NCI-H2196 treated with DMSO at 0.1 percent for 48 hours (cell line): ENCODE data around the gene SEC14L1.
A peak's percentile ranks its signal among the peaks of the same experiment; 100 is the strongest.
"Not testable (repeated sequence)": the region's sequence is repeated elsewhere in the genome, so short reads cannot be mapped to it uniquely, and the experiment has no call there.

Experiments used
- DNase-seq: peaks from one replicate; lab custom pipeline; 2025; ENCODE audit not compliant: unreplicated experiment; lab: John Stamatoyannopoulos, UW

SEC14L1 gene

DNA sequence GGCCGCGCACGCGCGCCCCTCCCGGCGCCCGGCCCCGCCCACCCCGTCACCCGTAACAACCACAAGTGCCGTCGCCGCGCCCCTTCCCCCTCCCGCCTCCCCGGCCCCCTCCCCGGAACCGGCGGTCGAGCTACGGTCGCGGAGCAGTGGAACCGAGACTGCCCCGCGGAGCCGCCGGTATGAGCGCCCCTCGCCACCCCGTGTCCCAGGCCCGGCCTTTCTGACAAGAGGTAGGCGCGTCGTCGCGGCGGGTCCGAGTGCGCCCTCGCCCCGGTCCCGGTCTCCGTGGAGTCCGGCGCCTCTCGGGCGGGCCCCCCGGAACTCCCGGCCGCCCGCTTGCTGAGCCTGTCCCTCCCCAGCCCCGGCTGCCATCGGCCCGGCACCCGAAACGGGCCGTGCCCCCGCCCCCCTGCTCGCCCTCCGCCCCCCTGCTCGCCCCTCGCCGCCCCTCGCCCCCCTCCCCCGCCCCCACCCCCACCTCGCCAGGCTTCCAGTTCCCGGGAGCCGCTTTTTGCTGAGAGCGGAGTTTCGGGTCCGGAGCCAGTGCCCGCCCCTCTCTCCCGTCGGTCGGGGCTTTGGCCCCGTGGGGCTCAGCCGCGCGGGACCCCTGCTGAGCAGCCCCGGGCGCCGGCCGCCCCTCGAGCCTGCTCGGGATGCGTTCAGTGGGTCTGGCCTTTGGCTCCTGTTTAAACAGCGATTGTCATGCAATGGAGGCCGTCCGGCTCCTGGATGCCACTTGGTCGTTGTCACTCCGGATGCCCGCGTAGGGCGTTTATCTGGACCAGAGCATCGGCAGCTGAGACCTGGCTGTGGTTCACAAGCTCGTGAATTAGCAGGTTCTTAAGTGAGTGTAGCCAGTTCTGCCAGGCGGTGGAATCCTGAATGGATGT, at the start of gene SEC14L1:
Gene SEC14L1, plus strand, starts transcription at position 92 of the 890 bp plus-strand sequence. CDS start 2,628 bp downstream, outside the sequence.
- DNase-seq, result no peak

DNA sequence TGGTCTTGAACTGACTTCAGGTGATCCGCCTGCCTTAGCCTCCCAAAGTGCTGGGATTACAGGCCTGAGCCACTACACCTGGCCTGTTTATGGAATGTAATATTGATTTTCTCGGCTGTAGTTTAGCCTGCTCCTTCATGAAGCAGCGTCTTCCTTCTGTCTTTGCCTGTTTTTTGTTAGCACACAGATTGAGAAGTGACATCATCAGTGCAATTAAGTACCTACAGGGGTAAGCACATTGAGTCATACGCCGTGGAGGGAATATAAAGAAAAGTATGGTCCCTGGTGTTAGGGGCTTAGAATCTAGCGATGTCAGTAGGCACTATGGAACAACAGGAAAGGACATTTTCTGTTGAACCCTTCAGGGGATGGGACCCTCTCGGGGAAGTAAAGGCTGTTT, 48.7 kb upstream of the SEC14L1 start:
- no peak for DNase-seq

DNA sequence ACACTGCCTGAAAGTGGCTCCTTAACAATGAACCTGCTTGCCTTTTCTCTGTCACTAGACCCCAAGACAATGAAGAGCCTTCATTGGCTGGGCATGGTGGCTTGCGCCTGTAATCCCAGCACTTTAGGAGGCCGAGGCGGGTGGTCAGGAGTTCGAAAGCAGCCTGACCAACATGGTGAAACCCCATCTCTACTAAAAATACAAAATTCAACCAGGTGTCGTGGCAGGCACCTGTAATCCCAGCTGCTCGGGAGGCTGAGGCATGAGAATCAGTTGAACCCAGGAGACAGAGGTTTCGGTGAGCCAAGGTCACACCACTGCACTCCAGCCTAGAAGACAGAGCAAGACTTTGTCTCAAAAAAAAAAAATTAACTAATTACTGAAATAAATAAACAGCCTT, 45.3 kb upstream of the SEC14L1 start:
- no peak for DNase-seq

DNA sequence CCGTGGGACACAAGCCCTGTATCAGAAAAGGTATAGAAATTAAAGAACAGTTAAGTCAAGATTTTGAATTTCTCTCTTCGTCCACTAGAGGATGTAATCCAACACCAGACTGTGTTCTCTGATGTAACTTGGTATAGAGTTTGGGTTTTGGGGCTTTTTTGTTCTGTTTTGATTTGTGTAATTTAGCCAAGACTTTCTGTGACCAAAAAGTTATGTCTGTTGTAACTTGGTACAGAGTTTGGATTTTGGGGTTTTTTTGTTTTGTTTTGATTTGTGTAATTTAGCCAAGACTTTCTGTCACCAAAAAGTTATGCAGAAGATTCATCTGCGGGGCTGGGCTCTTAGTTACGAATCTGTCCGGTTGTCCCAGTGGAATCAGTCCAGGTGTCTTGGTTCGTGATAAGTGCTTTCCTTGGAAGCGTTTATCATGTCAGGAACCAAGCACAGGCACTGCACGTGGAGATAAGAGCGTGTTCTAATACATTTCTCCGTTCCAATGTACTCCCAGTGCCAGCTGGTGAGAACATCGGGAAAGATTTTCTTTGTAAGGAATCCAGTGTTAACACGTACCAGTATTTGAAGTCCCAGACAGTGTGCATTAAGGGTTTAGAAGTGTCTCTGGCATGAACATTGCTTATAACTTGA, 44.1 kb upstream of the SEC14L1 start:
- peak; percentile 25 for DNase-seq

DNA sequence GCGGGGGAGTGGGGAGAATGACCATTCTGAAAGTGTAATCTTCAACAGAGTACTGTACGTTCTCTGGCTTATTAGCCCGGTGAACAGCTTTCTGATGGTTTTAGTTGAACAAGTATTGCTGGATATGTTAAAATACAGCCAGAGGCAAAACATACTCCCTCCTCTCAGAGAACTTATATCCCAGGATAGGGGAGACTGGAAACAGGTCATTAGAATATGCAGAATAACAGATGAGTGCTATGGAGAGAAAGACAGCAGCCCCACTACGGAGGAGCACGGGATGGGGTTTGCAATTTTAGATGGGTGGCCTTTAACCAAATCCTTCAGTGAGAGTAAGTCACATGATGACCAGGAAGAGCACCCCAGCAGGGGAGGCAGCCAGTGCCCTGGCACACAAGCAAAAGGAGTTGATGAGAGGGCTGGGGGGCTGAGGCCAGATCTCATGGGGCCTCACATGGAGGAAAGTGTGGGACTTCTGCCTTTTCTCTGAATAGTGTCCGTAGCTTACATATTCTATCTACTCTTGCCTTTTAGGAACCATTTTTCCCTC, 43.1 kb upstream of the SEC14L1 start:
- DNase-seq, result no peak

DNA sequence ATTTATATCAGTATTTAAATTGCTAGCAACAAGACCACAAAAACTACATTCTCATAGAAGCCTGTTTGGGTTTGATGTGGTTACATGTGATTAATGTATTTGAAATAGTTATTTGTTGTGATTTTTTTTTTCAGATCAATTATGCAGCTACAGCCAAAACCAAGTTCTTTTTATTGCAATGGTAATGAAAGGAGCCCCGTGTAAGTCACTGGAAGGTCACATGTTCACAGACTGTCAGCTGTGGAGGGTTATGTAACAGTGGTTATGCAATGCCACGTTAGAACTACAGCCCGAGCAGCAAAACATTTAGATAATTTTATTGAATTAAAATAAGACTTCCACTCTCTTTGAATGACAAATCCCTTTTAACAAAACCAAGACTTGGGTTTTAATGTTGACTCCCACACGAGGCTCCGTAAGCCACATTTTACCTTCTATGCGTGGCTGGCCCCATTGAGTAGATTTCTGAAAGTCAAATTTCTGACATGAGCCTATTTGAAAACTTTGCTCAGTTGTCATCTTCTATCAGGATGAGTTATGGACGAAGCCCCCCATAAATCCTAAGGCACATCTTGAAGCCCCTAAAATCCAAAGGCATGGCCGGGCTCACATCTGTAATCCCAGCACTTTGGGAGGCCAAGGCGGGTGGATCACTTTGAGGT, 41.8 kb upstream of the SEC14L1 start:
- DNase-seq, result no peak

DNA sequence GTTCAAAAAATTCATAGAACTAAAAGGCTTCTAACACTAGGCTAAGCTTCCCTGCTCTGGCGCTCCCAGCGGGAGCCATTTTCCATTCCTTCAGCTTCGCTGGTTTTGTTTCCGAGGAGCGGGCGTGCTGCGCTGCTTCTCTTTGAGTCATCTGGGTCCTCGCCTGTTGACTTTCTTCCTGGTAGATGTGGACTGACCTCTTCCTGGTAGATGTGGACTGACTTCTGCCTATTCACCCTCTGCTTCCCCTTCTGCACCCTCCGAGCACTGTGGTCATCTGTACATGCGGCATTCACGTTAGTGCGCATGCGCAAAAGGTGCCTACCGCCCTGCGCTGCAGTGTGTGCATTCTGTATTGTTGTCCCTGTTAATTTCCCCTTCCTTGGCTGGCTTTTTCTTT, 40.8 kb upstream of the SEC14L1 start:
- DNase-seq, result no peak

DNA sequence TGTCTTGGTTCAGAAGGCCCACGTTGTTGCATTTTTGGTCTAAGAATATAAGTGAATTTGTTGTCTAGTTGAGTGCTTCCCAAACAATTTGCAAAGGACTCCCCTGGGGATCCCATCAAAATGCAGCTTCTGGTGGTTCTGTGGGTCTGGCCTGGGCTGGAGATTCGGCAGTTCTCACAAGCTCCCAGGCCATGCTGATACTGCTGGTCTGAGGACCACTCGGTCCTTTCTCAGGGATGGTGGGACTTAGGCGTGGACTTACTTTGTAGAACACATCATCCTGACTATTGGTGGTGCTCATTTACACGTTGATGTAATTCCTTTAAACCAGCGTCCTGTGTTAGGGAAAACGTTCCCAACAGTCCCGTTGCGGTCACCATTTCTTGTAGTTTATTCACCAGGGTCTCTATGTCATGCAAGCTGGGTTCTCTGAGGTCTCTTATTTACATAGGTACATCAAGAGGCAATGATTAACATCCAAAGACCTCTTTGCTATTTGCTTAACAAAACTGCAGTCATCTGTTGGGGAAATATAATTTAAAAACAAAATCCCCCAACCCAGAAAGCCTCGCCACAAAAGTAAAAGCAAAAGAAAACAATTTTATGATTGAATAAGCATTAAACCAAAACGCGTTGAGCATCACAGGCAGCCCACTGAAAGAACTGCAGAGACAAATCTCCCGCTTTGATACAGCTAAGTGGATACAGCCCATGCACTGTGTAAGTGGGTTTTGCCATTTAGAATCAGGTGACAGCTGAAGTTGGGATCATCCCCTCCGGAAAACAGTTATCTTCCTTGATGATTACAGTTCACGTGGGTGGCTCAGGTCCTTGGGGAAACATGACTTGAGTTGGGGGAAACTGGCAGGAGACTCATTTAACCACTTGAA, 39.0 kb upstream of the SEC14L1 start:
- DNase-seq, result no peak

DNA sequence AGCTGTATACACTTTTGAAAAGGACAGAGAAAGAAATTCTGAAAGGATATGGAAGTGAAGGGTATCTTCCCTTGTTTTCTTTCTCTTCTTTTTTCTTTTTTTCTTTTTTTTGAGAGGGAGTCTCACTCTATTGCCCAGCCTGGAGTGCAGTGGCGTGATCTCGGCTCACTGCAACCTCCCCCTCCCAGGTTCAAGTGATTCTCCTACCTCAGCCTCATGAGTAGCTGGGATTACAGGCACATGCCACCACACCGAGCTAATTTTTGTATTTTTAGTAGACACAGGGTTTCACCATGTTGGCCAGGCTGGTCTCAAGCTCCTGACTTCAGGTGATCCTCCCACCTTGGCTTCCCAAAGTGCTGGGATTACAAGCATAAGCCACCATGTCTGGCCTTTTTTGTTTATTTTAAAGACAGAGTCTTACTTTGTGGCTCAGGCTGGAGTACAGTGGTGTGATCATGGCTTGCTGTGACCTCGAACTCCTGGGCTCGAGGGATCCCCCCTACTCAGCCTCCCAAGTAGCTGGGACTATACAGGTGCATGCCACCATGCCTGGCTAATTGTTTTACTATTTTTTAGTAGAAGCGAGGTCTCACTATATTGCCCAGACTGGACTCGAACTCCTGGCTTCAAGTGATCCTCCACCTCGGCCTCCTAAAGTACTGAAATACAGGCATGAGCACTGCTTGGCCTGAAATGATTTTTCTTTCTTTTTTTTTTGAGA, 38.2 kb upstream of the SEC14L1 start:
- not testable (repeated sequence) for DNase-seq

DNA sequence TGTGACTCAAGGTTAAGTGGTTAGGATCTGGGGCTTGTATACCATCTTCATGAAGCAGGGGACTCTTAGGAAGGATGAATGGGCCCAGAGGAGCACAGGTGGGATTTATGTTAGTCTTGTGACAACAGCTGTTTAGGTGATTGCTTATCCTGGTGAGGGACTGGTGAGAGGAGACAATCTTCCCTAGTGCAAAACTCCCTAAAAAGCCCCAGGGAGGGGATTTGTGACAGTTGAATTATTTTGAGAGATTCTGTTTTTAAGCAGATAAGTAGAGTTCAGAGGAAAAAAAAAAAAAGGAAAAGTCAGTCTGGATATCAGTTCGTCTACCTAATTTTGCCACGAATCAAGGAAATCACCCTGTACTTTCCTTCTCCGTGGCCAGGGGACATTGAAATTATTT, 35.1 kb upstream of the SEC14L1 start:
- DNase-seq, result no peak

DNA sequence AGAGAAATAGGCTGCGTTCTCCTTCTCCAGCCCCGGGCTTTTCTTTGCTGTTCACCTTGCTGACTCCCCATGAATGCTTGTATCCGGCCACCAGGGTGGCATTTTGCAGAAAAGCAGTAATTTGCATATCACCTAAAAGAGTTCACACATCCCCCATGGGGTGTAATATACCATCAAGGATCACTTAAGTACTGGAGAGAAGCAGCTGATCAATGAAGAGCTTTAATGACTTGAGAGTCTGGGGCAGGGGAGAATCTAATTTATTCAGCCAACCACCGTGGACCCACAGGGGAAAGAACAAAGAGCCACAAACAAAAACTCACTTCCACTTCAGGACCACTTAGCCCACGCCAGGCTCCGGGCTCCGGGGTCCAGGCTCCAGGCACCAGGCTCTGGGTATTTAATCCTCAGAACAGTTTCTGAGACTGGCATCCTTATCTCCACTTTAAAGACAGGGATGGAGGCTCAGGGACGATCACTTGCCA, 33.9 kb upstream of the SEC14L1 start:
- no peak for DNase-seq

DNA sequence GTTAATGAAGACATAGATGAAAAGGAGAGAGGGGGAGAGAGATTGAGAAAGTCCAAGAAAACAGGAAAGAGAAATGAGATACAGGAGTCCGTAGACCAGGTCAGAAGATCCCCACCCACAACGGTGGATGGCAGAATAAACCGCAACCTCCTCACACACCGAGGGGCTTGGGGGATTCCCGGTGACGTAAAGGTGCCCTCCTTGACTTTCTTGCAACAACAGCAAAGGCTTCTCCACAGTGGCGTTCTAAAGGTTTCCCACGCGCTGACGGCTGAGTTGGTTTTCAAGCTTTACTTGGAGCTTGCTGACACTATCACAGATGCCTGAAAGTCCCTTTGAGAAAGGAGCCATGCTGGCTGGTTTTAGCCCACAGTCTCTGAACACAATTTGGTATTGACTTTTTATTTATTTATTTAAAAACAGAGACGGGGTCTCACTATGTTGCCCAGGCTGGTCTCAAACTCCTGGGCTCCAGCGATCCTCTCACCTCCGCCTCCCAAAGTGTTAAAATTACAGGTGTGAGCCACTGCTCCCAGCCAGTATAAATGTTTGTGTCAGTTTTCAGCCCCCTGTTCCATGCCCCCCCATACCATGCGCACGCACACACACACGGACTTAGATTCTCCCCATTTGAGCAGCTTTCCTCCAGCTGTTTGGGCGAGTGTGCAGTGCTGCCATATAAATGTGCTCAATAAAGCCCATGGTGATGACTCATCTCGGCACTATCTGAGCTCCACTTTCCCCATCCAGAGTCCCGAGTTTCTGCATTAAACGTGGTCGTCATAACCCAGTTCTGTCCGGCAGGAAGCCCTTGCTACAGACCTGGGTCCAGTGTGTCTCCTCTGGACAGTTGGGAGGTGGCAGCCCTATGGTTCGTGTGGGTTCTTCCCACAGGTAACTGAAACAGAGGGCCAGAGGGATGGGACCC, 33.0 kb upstream of the SEC14L1 start:
- DNase-seq, result no peak

DNA sequence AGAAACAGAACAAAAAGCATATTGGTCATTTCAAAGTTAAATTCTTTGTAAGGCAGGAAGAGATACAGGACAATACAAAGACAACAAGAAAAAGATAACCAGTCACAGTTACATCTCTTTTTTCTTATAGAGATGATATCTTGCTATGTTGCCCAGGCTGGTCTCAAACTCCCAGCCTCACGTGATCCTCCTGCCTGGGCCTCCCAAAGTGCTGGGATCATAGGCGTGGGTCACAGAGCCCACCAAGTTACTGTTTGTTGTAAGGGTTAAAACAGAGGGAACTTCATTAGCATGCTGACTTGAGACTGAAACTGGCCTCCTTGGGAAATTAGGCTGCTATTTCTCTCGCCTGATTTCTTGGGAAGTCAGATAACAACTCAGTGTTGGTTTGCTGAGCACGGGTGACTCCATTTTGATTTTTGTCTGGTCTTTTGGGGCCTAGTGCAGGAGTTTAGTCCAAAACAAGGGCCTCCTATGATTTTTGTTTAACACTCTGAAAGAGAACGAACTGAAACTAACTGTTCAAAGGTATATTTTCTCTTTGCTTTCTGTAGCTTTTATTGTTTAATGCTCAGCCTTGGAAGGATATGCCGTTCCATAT, 31.5 kb upstream of the SEC14L1 start:
- no peak for DNase-seq

DNA sequence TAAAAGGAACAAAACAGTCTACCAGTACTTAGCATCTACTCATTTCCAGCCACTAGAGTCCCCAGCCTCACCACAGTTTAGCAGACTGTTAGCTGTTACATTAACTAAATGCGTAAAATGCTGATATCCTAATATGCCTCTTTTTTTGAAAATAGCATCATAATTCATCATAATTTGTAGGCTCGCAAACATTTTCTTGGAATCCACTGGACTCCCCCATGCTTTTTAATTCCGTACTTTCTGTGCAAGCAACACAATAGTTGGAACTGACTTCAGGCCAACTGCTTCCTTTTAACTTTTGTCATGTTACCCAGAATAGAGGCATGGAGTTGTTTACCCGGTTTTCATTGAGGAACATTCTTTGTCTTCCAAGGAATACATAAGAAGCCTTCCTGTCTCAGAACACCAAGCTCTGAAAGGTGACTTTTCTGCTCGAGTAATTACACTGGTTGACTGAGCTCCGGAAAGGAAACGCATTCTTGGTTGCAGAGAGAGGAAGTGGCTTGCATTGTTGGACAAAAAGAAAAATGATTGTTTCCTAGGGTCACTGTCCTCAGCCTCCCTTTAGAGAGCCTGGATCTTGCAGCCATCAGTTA, 30.9 kb upstream of the SEC14L1 start:
- DNase-seq, result no peak

DNA sequence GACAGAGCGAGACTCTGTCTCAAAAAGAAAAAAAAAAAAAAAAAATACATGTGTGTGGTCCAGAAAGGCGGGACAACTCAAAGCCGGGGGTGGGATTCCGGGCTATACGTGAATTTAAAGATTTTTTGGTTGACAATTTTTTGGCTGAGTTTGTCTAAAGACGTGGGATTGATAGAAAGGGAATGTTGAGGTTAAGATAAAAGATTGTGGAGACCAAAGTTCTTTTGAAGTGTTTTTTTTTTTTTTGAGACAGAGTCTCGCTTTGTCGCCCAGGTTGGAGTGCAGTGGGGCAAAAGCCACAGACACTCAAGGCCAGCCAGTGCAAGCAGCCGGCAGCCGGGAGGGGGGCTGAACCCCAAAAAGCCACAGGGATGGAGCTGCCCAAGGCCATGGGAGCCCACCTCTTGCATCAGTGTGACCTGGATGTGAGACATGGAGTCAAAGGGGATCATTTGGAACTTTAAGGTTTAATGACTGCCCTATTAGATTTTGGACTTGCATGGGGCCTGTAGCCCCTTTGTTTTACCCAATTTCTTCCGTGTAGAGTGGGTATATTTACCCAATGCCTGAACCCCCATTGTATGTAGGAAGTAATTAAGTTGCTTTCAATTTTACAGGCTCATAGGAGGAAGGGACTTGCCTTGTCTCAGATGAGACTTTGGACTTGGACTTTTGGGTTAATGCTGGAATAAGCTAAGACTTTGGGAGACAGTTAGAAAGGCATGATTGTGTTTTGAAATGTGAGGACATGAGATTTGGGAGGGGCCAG, 29.4 kb upstream of the SEC14L1 start:
- not testable (repeated sequence) for DNase-seq

DNA sequence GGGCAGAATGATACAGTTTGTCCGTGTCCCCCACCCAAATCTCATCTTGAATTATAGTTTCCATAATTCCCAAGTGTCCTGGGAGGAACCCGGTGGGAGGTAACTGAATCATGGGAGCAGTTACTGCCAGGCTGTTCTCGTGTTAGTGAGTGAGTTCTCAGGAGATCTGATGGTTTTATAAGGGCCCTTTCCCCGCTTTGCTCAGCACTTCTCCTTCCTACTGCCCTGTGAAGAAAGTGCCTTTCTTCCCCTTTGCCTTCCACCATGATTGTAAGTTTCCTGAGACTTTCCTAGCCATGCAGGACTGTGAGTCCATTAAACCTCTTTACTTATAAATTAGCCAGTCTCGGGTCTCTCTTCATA, 28.9 kb upstream of the SEC14L1 start:
- DNase-seq, result no peak

DNA sequence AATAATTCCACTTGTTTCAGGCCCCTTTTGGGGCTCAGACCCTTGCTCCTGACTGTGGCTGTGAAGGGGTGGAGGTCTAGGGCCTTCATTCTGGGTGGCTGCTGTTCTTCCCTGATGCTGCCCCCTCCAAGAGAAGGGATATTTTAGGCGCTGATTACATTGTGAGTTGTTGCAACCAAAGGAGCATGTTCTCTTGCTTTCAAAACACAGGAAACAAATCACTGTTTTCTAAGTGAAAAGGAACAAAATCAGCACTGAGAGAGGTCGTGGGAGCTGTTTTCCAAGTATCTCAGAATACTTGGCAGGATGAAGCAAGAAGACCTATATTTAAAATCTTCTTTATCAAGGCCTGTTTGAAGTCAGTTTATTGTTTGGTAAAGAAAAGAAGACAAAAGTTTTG, 25.3 kb upstream of the SEC14L1 start:
- no peak for DNase-seq
